NCI-H460 (cell line): ENCODE data around the gene SIGMAR1. TPM values are rescaled to one million over a fixed set of nuclear protein-coding genes. Genes with fewer than 3 reads are reported as not detected.

Experiments
- DNase-seq: peaks from one replicate; pipeline ENCODE4 v3.0.0-alpha.2; 2016; ENCODE audit warnings: low read depth; ENCODE audit errors: extremely low read depth
- total RNA-seq: library from RNA; depleted of rRNA; stranded (reverse); fragments of >200 nt; shearing (Covaris generic); gene quantifications from 2 replicates; pipeline ENCODE4 v1.2.3, GENCODE V29; 2014

SIGMAR1 gene
- total RNA-seq, 1 experiment from 2014 or later = 83.5 TPM

GRCh38 chr9:34607331-34607730, 30.3 kb downstream of the SIGMAR1 start:
- DNase-seq = no peak

GRCh38 chr9:34606905-34607304, 30.7 kb downstream of the SIGMAR1 start:
- no peak for DNase-seq

- no peak for DNase-seq
These were observed 31.4 kb downstream of the SIGMAR1 start for GRCh38 chr9:34606190-34606589.

- DNase-seq = peak; percentile 65
These were observed 33.9 kb downstream of the SIGMAR1 start for GRCh38 chr9:34603610-34604231.

- no peak for DNase-seq
These were observed 35.5 kb downstream of the SIGMAR1 start for GRCh38 chr9:34601937-34602573.

GRCh38 chr9:34600908-34601307, 36.7 kb downstream of the SIGMAR1 start:
- no peak for DNase-seq

- DNase-seq = no peak
These were observed 38.0 kb downstream of the SIGMAR1 start for GRCh38 chr9:34599546-34599945.

- DNase-seq = no peak
These were observed 43.4 kb downstream of the SIGMAR1 start for GRCh38 chr9:34594177-34594576.

- no peak for DNase-seq
These were observed 44.5 kb downstream of the SIGMAR1 start for GRCh38 chr9:34592895-34593601.

GRCh38 chr9:34591917-34592866, 45.4 kb downstream of the SIGMAR1 start:
- no peak for DNase-seq

GRCh38 chr9:34591248-34591916, 46.2 kb downstream of the SIGMAR1 start:
- DNase-seq = peak; percentile 62

GRCh38 chr9:34590381-34591247, 47.0 kb downstream of the SIGMAR1 start:
- DNase-seq = no peak

GRCh38 chr9:34589636-34590380, 47.8 kb downstream of the SIGMAR1 start, which contains the start of gene CNTFR:
CNTFR (minus strand) TSS chr9:34589724; CDS start chr9:34568981, 20,743 bp downstream.
- no peak for DNase-seq

- DNase-seq = no peak
These were observed 48.6 kb downstream of the SIGMAR1 start for GRCh38 chr9:34588671-34589635.

- DNase-seq = no peak
These were observed 50.3 kb downstream of the SIGMAR1 start for GRCh38 chr9:34587271-34587670.

- DNase-seq = no peak
These were observed 51.5 kb downstream of the SIGMAR1 start for GRCh38 chr9:34585946-34586669.

- DNase-seq = no peak
These were observed 52.6 kb downstream of the SIGMAR1 start for GRCh38 chr9:34584970-34585369.
